Bronchial epithelial cell (primary cell): ENCODE data around the gene DHCR7. TPM values are rescaled to one million over a fixed set of nuclear protein-coding genes. Genes with fewer than 3 reads are reported as not detected.
A peak's percentile ranks its signal among the peaks of the same experiment; 100 is the strongest.

Experiments
- DNase-seq: peaks from one replicate; pipeline ENCODE4 v3.0.0-alpha.2; 2010; ENCODE audit warnings: low read depth
- FAIRE-seq: peaks from 2 replicates; lab custom pipeline; 2011; peaks lifted over from hg19 to GRCh38; lab: Jason Lieb, UNC
- H3K27me3 ChIP-seq: 2 replicates; pipeline ENCODE4 v1.5.1; 2011; ENCODE audit warnings: low read length; ENCODE audit not compliant: control insufficient read depth, insufficient read depth
- H3K36me3 ChIP-seq: 2 replicates; pipeline ENCODE4 v1.5.1; 2011; ENCODE audit warnings: low read length; ENCODE audit not compliant: control insufficient read depth, insufficient read depth
- H3K4me3 ChIP-seq: 2 replicates; pipeline ENCODE4 v1.5.1; 2011; ENCODE audit warnings: mild to moderate bottlenecking, low read depth, low read length, control low read depth
- total RNA-seq: library from RNA; depleted of rRNA; stranded (reverse); fragments of >200 nt; gene quantifications from 2 replicates; pipeline ENCODE4 v1.2.1, GENCODE V29; 2014
- TF ChIP-seq, protein P1 (sequence below): IDR thresholded peaks from 2 replicates; pipeline ENCODE4 v1.5.1; 2011; ENCODE audit warnings: mild to moderate bottlenecking, moderate library complexity, low read length, control low read depth, inconsistent platforms; ENCODE audit not compliant: insufficient read depth, severe bottlenecking

Gene DHCR7
- total RNA-seq, 1 donor from 2014 or later: 60.3 TPM

DNA sequence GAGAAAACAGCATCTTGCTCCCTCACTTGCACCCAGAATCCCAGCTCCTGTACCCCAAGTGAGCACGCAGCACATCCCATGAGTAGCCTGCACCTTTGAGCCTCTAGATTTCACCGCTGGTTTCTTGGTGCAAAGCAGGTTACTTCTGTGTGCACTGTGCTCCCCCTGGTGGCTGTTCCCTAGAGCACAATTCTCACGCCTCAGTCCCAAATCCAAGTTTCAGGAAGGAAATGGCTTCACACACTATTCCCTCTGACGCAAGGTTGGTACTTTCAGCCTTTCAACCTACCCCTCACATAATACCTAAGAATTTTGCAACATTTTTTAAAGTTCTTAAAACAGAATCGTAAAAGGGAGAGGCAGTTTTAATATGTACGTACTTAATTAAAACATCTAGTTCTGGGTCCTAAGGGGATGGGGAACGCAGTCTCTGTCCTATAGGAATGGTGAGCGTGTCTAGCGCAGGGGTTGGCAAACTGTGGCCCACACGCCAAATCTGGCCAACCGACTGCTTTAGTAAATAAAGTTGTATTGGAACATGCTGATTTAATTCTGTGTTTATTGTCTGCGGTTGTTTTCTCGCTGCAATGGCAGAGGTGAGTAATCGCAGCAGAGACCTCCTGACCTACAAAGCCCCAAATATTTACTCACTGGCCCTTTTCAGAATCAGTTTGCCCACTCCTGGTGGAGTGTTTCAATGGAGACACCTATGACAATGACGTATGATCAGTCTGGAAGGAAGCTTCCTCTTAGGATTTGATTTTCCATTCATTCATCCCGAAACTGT, 27.5 kb downstream of the DHCR7 start:
- Histone ChIP-seq H3K27me3 (peaks cover 1% of the 10 kb centered on the region), H3K36me3 (no peaks in the 10 kb centered on the region), H3K4me3 (no peak overlapping the region)
- FAIRE-seq: no peak
- TF ChIP-seq, protein P1, sequence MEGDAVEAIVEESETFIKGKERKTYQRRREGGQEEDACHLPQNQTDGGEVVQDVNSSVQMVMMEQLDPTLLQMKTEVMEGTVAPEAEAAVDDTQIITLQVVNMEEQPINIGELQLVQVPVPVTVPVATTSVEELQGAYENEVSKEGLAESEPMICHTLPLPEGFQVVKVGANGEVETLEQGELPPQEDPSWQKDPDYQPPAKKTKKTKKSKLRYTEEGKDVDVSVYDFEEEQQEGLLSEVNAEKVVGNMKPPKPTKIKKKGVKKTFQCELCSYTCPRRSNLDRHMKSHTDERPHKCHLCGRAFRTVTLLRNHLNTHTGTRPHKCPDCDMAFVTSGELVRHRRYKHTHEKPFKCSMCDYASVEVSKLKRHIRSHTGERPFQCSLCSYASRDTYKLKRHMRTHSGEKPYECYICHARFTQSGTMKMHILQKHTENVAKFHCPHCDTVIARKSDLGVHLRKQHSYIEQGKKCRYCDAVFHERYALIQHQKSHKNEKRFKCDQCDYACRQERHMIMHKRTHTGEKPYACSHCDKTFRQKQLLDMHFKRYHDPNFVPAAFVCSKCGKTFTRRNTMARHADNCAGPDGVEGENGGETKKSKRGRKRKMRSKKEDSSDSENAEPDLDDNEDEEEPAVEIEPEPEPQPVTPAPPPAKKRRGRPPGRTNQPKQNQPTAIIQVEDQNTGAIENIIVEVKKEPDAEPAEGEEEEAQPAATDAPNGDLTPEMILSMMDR: peak; percentile 82
- DNase-seq: peak; percentile 51

DNA sequence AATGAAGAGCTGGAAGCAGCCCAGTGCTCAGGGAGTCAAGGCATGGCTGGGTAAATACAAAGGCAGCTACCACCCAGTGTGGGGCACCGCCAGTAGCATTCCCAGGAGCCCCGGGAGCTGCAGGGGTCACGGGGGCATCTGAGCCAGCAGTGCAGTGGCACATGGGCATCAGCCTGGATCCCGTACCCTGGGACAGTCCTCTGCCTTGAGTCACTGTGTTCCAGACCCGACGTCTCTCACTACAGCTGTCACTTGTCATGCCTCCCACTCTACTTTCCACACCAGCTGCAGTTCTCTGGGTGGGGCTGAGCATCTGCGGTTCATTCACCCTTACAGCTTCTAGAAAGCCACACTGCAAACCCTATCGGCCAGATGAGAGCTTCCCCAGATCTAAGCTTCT, 29.6 kb downstream of the DHCR7 start:
- TF ChIP-seq, protein P1: no peak
- DNase-seq: no peak
- H3K36me3 ChIP-seq: no peaks in the 10 kb centered on the region
- FAIRE-seq: no peak
- H3K27me3 ChIP-seq: peaks cover 1% of the 10 kb centered on the region
- H3K4me3 ChIP-seq: no peak overlapping the region

DNA sequence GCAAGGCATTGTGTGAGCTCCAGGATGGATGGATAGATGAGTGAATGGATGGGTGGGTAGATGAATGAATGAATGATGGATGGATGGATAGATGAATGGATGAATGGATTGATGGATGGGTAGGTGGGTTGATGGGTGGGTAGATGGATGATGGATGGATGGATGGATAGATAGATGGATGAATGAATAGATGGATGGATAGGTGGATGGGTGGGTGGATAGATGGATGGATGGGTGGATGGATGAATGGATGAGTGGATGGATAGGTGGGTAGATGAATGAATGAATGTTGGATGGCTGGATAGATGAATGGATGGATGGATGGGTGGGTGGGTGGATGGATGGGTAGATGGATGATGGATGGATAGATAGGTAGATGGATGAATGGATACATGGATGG, 33.5 kb downstream of the DHCR7 start:
- Histone ChIP-seq H3K36me3 (no peaks in the 10 kb centered on the region), H3K4me3 (no peak overlapping the region), H3K27me3 (peaks cover 1% of the 10 kb centered on the region)
- TF ChIP-seq, protein P1: no peak
- no peak for DNase-seq
- FAIRE-seq: no peak

DNA sequence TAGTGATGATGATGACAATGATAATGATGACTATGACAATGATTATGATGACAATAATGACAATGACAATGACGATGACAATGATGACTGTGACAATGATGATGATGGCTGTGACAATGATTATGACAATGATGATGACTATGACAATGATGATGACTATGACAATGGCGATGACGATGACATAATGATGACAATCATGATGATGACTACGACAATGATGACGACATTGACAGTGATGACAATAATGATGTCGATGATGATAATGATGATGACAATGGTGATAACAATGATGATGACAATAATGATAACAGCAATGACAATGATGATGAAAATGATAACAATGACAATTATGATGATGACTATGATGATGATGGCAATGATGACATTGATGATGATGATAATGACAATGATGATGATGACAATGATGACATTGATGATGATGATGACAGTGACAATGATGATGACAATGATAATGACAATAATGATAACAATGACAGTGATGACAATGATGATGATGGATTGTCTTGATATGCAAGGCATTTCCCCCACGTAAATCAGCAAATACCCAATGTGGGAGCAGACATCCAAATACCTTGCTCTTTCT, 37.7 kb downstream of the DHCR7 start:
- DNase-seq: no peak
- Histone ChIP-seq H3K36me3 (no peaks in the 10 kb centered on the region), H3K27me3 (no peaks in the 10 kb centered on the region), H3K4me3 (no peak overlapping the region)
- TF ChIP-seq, protein P1: no peak
- no peak for FAIRE-seq

DNA sequence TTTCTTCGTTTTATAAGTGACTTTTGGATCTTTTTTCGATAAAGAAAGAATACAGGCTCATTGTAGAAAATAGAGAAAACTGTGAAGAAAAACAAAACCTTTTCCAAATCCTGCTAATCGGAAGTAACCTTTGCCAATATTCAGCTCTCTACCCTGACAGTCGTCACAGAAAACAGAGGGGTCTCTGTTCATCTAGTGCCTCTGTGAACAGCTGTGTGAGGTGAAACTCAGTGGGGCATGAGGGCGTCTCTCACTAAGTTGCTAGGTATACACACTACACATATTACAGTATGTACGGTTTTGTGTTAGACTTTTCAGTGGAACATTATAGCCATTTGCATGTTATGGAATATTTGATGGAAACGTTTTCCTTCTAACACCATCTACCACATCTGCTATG, 39.4 kb downstream of the DHCR7 start:
- H3K36me3 ChIP-seq: no peaks in the 10 kb centered on the region
- TF ChIP-seq, protein P1: no peak
- H3K4me3 ChIP-seq: no peak overlapping the region
- H3K27me3 ChIP-seq: no peaks in the 10 kb centered on the region
- FAIRE-seq (no peak), DNase-seq (no peak)
